NB4 (cell line): Measurements from ENCODE around the gene MCTP1.

Experiments
- POLR2A ChIP-seq: IDR thresholded peaks from 2 replicates; pipeline ENCODE4 v1.6.1; 2011; ENCODE audit warnings: mild to moderate bottlenecking; ENCODE audit not compliant: insufficient read length; ENCODE audit errors: extremely low read depth
- TF ChIP-seq, protein P1 (sequence below): IDR thresholded peaks from one replicate; pipeline ENCODE4 v1.5.1; 2012; ENCODE audit warnings: low read depth, low read length

DNA sequence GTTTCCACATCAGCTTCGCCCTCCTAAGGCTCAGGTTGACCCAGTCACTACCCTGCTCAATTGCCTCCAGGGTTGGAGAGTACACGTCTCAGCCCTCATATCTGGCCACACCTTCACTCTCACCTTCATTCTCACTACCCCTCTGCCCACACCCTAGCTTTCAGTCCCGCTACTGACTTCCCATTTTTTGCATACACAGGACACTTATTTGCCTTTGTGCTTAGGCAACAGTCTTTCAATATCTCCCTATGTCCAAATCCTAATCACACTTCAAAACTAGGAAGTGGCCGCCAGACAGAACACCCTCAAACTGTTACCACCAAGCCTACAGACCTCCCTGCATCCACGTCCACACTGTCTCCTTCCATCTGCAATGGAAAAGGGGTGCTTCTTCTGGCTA lies 10.9 kb downstream of the MCTP1 start:
- TF ChIP-seq, protein P1, sequence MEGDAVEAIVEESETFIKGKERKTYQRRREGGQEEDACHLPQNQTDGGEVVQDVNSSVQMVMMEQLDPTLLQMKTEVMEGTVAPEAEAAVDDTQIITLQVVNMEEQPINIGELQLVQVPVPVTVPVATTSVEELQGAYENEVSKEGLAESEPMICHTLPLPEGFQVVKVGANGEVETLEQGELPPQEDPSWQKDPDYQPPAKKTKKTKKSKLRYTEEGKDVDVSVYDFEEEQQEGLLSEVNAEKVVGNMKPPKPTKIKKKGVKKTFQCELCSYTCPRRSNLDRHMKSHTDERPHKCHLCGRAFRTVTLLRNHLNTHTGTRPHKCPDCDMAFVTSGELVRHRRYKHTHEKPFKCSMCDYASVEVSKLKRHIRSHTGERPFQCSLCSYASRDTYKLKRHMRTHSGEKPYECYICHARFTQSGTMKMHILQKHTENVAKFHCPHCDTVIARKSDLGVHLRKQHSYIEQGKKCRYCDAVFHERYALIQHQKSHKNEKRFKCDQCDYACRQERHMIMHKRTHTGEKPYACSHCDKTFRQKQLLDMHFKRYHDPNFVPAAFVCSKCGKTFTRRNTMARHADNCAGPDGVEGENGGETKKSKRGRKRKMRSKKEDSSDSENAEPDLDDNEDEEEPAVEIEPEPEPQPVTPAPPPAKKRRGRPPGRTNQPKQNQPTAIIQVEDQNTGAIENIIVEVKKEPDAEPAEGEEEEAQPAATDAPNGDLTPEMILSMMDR: no peak
- no peak for TF ChIP-seq POLR2A
